Measurements from ENCODE around the gene KDM6A. TPM values are rescaled to one million over a fixed set of nuclear protein-coding genes. Genes with fewer than 3 reads are reported as not detected.
"Not testable (repeated sequence)": the region's sequence is repeated elsewhere in the genome, so short reads cannot be mapped to it uniquely, and the experiment has no call there.

KDM6A gene
- polyA plus RNA-seq, 1 donor (not counting 4 experiments of a cell fraction or from before 2014, with no cell fraction given): 64.2 TPM

DNA sequence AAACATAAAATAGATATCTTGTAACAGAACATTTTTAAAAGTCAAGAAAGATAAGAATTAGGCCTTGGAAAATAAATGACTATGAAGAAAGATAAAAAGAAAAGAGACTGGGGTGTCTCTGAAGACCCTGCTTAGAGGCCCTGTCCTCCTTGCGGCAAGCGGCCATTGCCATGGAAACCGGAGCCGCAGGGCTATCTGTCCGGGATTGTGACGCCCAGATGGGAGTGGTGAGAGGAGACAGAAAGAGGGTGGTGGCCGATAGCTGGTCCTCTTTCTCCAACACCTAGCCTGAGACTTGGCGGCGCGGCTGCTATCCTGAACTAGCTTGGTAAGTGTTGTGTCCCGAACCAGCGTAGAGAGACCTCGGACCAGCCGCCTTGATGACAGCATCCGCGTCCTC lies 29.2 kb upstream of the KDM6A start, which contains the start of gene DUSP21:
TSS of gene DUSP21 (plus strand) at position 269 of the 400 bp plus-strand sequence. CDS start at position 381, 112 bp downstream.
- FAIRE-seq: no peak
- no peak within 1 kb of the TSS for H3K27ac ChIP-seq (ENCODE audit: control insufficient read depth, insufficient read depth, low read length)
- no peak within 1 kb of the TSS for H3K4me2 ChIP-seq (ENCODE audit: control insufficient read depth, extremely low read depth, insufficient read depth, low read depth, low read length)
- no peaks in the 10 kb centered on the region for H3K4me1 ChIP-seq (ENCODE audit: control insufficient read depth, extremely low read depth, insufficient read depth, low read length)
- no peaks in the 10 kb centered on the region for H3K79me2 ChIP-seq (ENCODE audit: control insufficient read depth, insufficient read depth, low read length)
- H3K27me3 ChIP-seq (ENCODE audit: control insufficient read depth, extremely low read depth, insufficient read depth, low read length): no peaks in the 10 kb centered on the region
- TF ChIP-seq, protein P1, sequence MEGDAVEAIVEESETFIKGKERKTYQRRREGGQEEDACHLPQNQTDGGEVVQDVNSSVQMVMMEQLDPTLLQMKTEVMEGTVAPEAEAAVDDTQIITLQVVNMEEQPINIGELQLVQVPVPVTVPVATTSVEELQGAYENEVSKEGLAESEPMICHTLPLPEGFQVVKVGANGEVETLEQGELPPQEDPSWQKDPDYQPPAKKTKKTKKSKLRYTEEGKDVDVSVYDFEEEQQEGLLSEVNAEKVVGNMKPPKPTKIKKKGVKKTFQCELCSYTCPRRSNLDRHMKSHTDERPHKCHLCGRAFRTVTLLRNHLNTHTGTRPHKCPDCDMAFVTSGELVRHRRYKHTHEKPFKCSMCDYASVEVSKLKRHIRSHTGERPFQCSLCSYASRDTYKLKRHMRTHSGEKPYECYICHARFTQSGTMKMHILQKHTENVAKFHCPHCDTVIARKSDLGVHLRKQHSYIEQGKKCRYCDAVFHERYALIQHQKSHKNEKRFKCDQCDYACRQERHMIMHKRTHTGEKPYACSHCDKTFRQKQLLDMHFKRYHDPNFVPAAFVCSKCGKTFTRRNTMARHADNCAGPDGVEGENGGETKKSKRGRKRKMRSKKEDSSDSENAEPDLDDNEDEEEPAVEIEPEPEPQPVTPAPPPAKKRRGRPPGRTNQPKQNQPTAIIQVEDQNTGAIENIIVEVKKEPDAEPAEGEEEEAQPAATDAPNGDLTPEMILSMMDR (optimal IDR thresholded peaks at IDR 0.05 in 1 of 3, IDR thresholded peaks at IDR 0.05 in 1 of 3, conservative IDR thresholded peaks at IDR 0.05 in 1 of 3; ENCODE audit: extremely low read depth in 1 of 3, insufficient read depth in 2 of 3, low read length in 3 of 3): no peak
- TF ChIP-seq EZH2 (IDR thresholded peaks at IDR 0.05; ENCODE audit: low read length): no peak
- no peaks in the 10 kb centered on the region for H3K9me1 ChIP-seq (ENCODE audit: control insufficient read depth, extremely low read depth, insufficient read depth, low read length)
- H3K4me3 ChIP-seq (ENCODE audit: control insufficient read depth in 2 of 3, extremely low read depth in 1 of 3, insufficient read depth in 2 of 3, low read depth in 1 of 3, low read length in 3 of 3): no peak within 1 kb of the TSS
- DNase-seq (ENCODE audit: low read depth, low spot score): no peak
- H3K9ac ChIP-seq (ENCODE audit: control insufficient read depth, extremely low read depth, insufficient read depth, low read length): no peak within 1 kb of the TSS
- no peak within 1 kb of the TSS for H2AFZ ChIP-seq (ENCODE audit: control insufficient read depth, low read length)
- no peaks in the 10 kb centered on the region for H4K20me1 ChIP-seq (ENCODE audit: control insufficient read depth, extremely low read depth, insufficient read depth, low read length)
- dilution Hi-C loops (cut with MboI; ENCODE audit: extremely low pct_ligation_motif_present, low sequenced_read_pairs): no loop called here
- H3K9me3 ChIP-seq (ENCODE audit: control insufficient read depth, low read depth, low read length): no peaks in the 10 kb centered on the region
- no peaks in the 10 kb centered on the region for H3K36me3 ChIP-seq (ENCODE audit: control insufficient read depth in 2 of 2, extremely low read depth in 1 of 2, insufficient read depth in 2 of 2, low read length in 2 of 2)

DNA sequence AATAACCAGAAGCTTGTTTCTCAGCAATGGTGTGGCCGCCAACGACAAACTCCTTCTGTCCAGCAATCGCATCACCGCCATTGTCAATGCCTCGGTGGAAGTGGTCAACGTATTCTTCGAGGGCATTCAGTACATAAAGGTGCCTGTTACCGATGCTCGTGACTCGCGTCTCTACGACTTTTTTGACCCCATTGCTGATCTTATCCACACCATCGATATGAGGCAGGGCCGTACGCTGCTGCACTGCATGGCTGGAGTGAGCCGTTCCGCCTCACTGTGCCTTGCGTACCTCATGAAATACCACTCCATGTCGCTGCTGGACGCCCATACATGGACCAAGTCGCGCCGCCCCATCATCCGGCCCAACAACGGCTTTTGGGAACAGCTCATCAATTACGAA lies 28.8 kb upstream of the KDM6A start:
- no peak for FAIRE-seq
- no peaks in the 10 kb centered on the region for H4K20me1 ChIP-seq (ENCODE audit: control insufficient read depth, extremely low read depth, insufficient read depth, low read length)
- no peaks in the 10 kb centered on the region for H3K79me2 ChIP-seq (ENCODE audit: control insufficient read depth, insufficient read depth, low read length)

DNA sequence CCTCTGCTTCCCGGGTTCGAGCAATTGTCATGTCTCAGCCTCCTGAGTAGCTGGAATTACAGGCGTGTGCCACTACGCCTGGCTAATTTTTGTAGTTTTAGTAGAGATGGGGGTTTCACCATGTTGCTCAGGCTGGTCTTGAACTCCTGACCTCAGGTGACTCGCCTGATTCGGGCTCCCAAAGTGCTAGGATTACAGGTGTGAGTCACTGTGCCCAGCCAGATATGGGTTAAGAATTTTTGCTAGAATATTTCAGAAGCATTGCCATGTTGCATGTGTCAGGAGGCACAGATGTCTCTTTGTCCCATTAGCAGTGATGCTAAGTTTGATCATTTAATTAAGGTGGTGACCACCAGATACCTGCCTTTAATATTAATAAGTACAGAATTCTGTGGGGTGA lies 22.1 kb upstream of the KDM6A start:
- DNase-seq (ENCODE audit: low read depth, low spot score); H2AFZ ChIP-seq (ENCODE audit: control insufficient read depth, low read length); H3K9ac ChIP-seq (ENCODE audit: control insufficient read depth, extremely low read depth, insufficient read depth, low read length); H3K4me3 ChIP-seq (ENCODE audit: control insufficient read depth in 2 of 3, extremely low read depth in 1 of 3, insufficient read depth in 2 of 3, low read depth in 1 of 3, low read length in 3 of 3); H3K27ac ChIP-seq (ENCODE audit: control insufficient read depth, insufficient read depth, low read length); H3K27me3 ChIP-seq (ENCODE audit: control insufficient read depth, extremely low read depth, insufficient read depth, low read length); H3K36me3 ChIP-seq (ENCODE audit: control insufficient read depth in 2 of 2, extremely low read depth in 1 of 2, insufficient read depth in 2 of 2, low read length in 2 of 2); FAIRE-seq; dilution Hi-C loops (cut with MboI; ENCODE audit: extremely low pct_ligation_motif_present, low sequenced_read_pairs); H3K9me1 ChIP-seq (ENCODE audit: control insufficient read depth, extremely low read depth, insufficient read depth, low read length); H3K9me3 ChIP-seq (ENCODE audit: control insufficient read depth, low read depth, low read length); H4K20me1 ChIP-seq (ENCODE audit: control insufficient read depth, extremely low read depth, insufficient read depth, low read length); H3K4me2 ChIP-seq (ENCODE audit: control insufficient read depth, extremely low read depth, insufficient read depth, low read depth, low read length); H3K79me2 ChIP-seq (ENCODE audit: control insufficient read depth, insufficient read depth, low read length); H3K4me1 ChIP-seq (ENCODE audit: control insufficient read depth, extremely low read depth, insufficient read depth, low read length): not testable (repeated sequence)

More for the DNA sequence above, 28.8 kb upstream of the KDM6A start:
- Histone ChIP-seq H3K4me3 (ENCODE audit: control insufficient read depth in 2 of 3, extremely low read depth in 1 of 3, insufficient read depth in 2 of 3, low read depth in 1 of 3, low read length in 3 of 3) (no peak overlapping the region), H3K27ac (ENCODE audit: control insufficient read depth, insufficient read depth, low read length) (no peak overlapping the region), H3K9me1 (ENCODE audit: control insufficient read depth, extremely low read depth, insufficient read depth, low read length) (no peaks in the 10 kb centered on the region), H3K4me1 (ENCODE audit: control insufficient read depth, extremely low read depth, insufficient read depth, low read length) (no peaks in the 10 kb centered on the region), H3K27me3 (ENCODE audit: control insufficient read depth, extremely low read depth, insufficient read depth, low read length) (no peaks in the 10 kb centered on the region), H2AFZ (ENCODE audit: control insufficient read depth, low read length) (no peak overlapping the region), H3K9ac (ENCODE audit: control insufficient read depth, extremely low read depth, insufficient read depth, low read length) (no peak overlapping the region), H3K4me2 (ENCODE audit: control insufficient read depth, extremely low read depth, insufficient read depth, low read depth, low read length) (no peak overlapping the region), H3K9me3 (ENCODE audit: control insufficient read depth, low read depth, low read length) (no peaks in the 10 kb centered on the region), H3K36me3 (ENCODE audit: control insufficient read depth in 2 of 2, extremely low read depth in 1 of 2, insufficient read depth in 2 of 2, low read length in 2 of 2) (no peaks in the 10 kb centered on the region)
- TF ChIP-seq EZH2 (IDR thresholded peaks at IDR 0.05; ENCODE audit: low read length): no peak
- TF ChIP-seq, protein P1 (optimal IDR thresholded peaks at IDR 0.05 in 1 of 3, IDR thresholded peaks at IDR 0.05 in 1 of 3, conservative IDR thresholded peaks at IDR 0.05 in 1 of 3; ENCODE audit: extremely low read depth in 1 of 3, insufficient read depth in 2 of 3, low read length in 3 of 3): no peak
- DNase-seq (ENCODE audit: low read depth, low spot score): no peak
- dilution Hi-C loops (cut with MboI; ENCODE audit: extremely low pct_ligation_motif_present, low sequenced_read_pairs): no loop called here
